Breast epithelium (tissue), 3 donors: Measurements from ENCODE around the gene HEATR5A.

Source experiments
- CTCF ChIP-seq, 3 donors: fragments of 450-650 bp; IDR thresholded peaks; one replicate each; pipeline ENCODE4 v1.5.1; 2016 to 2017; ENCODE audit warnings: antibody characterized with exemption in 3 of 3, mild to moderate bottlenecking in 3 of 3, moderate library complexity in 3 of 3
- POLR2A ChIP-seq: fragments of 450-650 bp; IDR thresholded peaks from one replicate; pipeline ENCODE4 v1.6.1; 2016; ENCODE audit warnings: antibody characterized with exemption, mild to moderate bottlenecking, moderate library complexity
- POLR2AphosphoS5 ChIP-seq, 3 donors: sonication (generic); formaldehyde crosslinking; IDR thresholded peaks; one replicate each; pipeline ENCODE4 v1.6.1; 2017; ENCODE audit warnings: antibody characterized with exemption in 3 of 3

GRCh38 chr14:31271648-31272047 lies 148.7 kb downstream of the HEATR5A start:
- TF ChIP-seq CTCF (IDR thresholded peaks at IDR 0.05) (no peak), POLR2AphosphoS5 (IDR thresholded peaks at IDR 0.05) (no peak), POLR2A (no peak)
